ENCODE results near the gene CHST6. TPM values are rescaled to one million over a fixed set of nuclear protein-coding genes. Genes with fewer than 3 reads are reported as not detected.

The CHST6 gene
- total and polyA plus RNA-seq, 2 of the 8 experiments (the other 6 are each of a cell fraction or from before 2014, with no cell fraction given) = 18.2 to 25.4 TPM

GRCh38 chr16:75488322-75488721 lies 6.9 kb downstream of the CHST6 start:
- no peaks in the 10 kb centered on the region for H3K23me2 ChIP-seq (ENCODE audit: low read depth, low read length)
- H2BK15ac ChIP-seq (ENCODE audit: low read length) = no peak overlapping the region
- H2BK20ac ChIP-seq (ENCODE audit: low read length) = no peak overlapping the region
- no peak overlapping the region for H3K18ac ChIP-seq (ENCODE audit: extremely low read depth, low read length)
- H3K79me2 ChIP-seq (ENCODE audit: control insufficient read depth in 1 of 2, insufficient read depth in 2 of 2, low read length in 2 of 2) = peaks cover 0 to 3% of the 10 kb centered on the region in 2 experiments; a peak in 1 of 4 replicates
- H3K4me3 ChIP-seq (ENCODE audit: extremely low read depth in 1 of 4, insufficient read depth in 2 of 4, low read depth in 3 of 4, low read length in 4 of 4) = no peak overlapping the region
- H3K4me1 ChIP-seq (replicated peaks in 1 of 4; ENCODE audit: control insufficient read depth in 3 of 4, insufficient read depth in 4 of 4, low read length in 3 of 4) = no peaks in the 10 kb centered on the region
- no peak overlapping the region for H2BK12ac ChIP-seq (ENCODE audit: low read depth, low read length)
- H4K5ac ChIP-seq (ENCODE audit: insufficient read length, low read depth, low read length) = no peak overlapping the region
- no peak overlapping the region for H2AK5ac ChIP-seq (ENCODE audit: low read depth, low read length)
- DNase-seq (ENCODE audit: low read depth in 1 of 2, low spot score in 2 of 2) (no peak), FAIRE-seq (no peak)
- peaks cover 0 to 6% (median 3%) of the 10 kb centered on the region in 4 experiments; a peak in 4 of 8 replicates for H3K36me3 ChIP-seq (ENCODE audit: control insufficient read depth in 2 of 4, insufficient read depth in 4 of 4, low read length in 3 of 4)
- CTCF ChIA-PET (ENCODE audit: partially characterized antibody) = interaction anchor here (1.6 to 12.3 kb wide), 3 partner anchors 14 to 30 kb away, joined by 4 to 127 read pairs (median 28); no protein-coding TSS in a partner anchor
- no peak overlapping the region for H2BK5ac ChIP-seq (ENCODE audit: low read depth, low read length)
- no peaks in the 10 kb centered on the region for H3K27me3 ChIP-seq (replicated peaks in 1 of 4; ENCODE audit: control insufficient read depth in 3 of 4, extremely low read depth in 1 of 4, insufficient read depth in 3 of 4, low read length in 3 of 4)
- no peak overlapping the region for H4K91ac ChIP-seq (replicated peaks; ENCODE audit: insufficient read length, low read length)
- POLR2A ChIA-PET (ENCODE audit: partially characterized antibody) = no interaction called here
- peaks cover 7% of the 10 kb centered on the region; the same call in 1 of the 2 replicates for H3K79me1 ChIP-seq (ENCODE audit: low read depth, low read length)
- H3K4ac ChIP-seq (replicated peaks; ENCODE audit: insufficient read length, low read depth, low read length) = no peak overlapping the region
- H4K8ac ChIP-seq (ENCODE audit: extremely low read depth, insufficient read depth, low read length) = no peak overlapping the region
- no peak overlapping the region for H3K56ac ChIP-seq (replicated peaks; ENCODE audit: insufficient read length, low read depth, low read length)
- no peak overlapping the region for H3K9ac ChIP-seq (replicated peaks in 1 of 4; ENCODE audit: extremely low read depth in 1 of 4, low read depth in 3 of 4, low read length in 3 of 4)
- H3K23ac ChIP-seq (ENCODE audit: insufficient read length) = no peak overlapping the region
- peaks cover 0 to 5% of the 10 kb centered on the region in 2 experiments for H4K20me1 ChIP-seq (replicated peaks in 1 of 2; ENCODE audit: control insufficient read depth in 1 of 2, insufficient read depth in 2 of 2, low read length in 2 of 2)
- H2BK120ac ChIP-seq (replicated peaks; ENCODE audit: low read depth, low read length) = no peak overlapping the region
- H3K27ac ChIP-seq (ENCODE audit: low read depth, low read length) = no peak overlapping the region
- WGBS, 2 experiments (ENCODE audit: extremely low coverage in 1 of 2, insufficient coverage in 1 of 2, insufficient read length in 1 of 2, insufficient replicate concordance in 2 of 2, low coverage in 1 of 2, low lambda C conversion rate in 2 of 2, missing lambda C conversion rate in 1 of 2) = 100% methylated on average over 1 of the region's 2 CpGs; no CpG with 5 or more reads in 1 of the 2 experiments
- H2AFZ ChIP-seq (ENCODE audit: low read length) = no peak overlapping the region
- H3K9me3 ChIP-seq (ENCODE audit: insufficient read depth in 2 of 2, low read depth in 1 of 2, low read length in 1 of 2) = no peaks in the 10 kb centered on the region
- H3K4me2 ChIP-seq (ENCODE audit: insufficient read depth in 1 of 2, low read depth in 2 of 2, low read length in 2 of 2) = no peak overlapping the region
- H3K14ac ChIP-seq (ENCODE audit: insufficient read length) = no peak overlapping the region
- no peak for TF ChIP-seq FOSL1 (IDR thresholded peaks at IDR 0.05; ENCODE audit: insufficient read depth, low read depth, low read length)
- TF ChIP-seq SIN3A (conservative IDR thresholded peaks at IDR 0.05 in 1 of 2, IDR thresholded peaks at IDR 0.05 in 1 of 2; ENCODE audit: low read depth in 1 of 2, low read length in 2 of 2) = no peak
- no peak for TF ChIP-seq GTF2F1 (IDR thresholded peaks at IDR 0.05; ENCODE audit: borderline replicate concordance, low read depth, low read length)
- TF ChIP-seq POU5F1 (IDR thresholded peaks at IDR 0.05; ENCODE audit: low read depth, low read length) = no peak
- TF ChIP-seq SRF (IDR thresholded peaks at IDR 0.05; ENCODE audit: low read depth, low read length) = no peak
- TF ChIP-seq YY1 (IDR thresholded peaks at IDR 0.05; ENCODE audit: low read depth, low read length) = no peak
- TF ChIP-seq, protein P1, sequence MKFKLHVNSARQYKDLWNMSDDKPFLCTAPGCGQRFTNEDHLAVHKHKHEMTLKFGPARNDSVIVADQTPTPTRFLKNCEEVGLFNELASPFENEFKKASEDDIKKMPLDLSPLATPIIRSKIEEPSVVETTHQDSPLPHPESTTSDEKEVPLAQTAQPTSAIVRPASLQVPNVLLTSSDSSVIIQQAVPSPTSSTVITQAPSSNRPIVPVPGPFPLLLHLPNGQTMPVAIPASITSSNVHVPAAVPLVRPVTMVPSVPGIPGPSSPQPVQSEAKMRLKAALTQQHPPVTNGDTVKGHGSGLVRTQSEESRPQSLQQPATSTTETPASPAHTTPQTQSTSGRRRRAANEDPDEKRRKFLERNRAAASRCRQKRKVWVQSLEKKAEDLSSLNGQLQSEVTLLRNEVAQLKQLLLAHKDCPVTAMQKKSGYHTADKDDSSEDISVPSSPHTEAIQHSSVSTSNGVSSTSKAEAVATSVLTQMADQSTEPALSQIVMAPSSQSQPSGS (IDR thresholded peaks at IDR 0.05; ENCODE audit: low read length) = no peak
- TF ChIP-seq EGR1 (IDR thresholded peaks at IDR 0.05; ENCODE audit: borderline replicate concordance, low read depth, low read length) = no peak
- TF ChIP-seq JUND (IDR thresholded peaks at IDR 0.05; ENCODE audit: low read length) = no peak
- TF ChIP-seq POLR2AphosphoS5 (IDR thresholded peaks at IDR 0.05; ENCODE audit: low read depth, low read length) = no peak
- no peak for TF ChIP-seq RXRA (IDR thresholded peaks at IDR 0.05; ENCODE audit: insufficient read depth, low read depth, low read length)
- TF ChIP-seq, protein P2, sequence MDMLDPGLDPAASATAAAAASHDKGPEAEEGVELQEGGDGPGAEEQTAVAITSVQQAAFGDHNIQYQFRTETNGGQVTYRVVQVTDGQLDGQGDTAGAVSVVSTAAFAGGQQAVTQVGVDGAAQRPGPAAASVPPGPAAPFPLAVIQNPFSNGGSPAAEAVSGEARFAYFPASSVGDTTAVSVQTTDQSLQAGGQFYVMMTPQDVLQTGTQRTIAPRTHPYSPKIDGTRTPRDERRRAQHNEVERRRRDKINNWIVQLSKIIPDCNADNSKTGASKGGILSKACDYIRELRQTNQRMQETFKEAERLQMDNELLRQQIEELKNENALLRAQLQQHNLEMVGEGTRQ (IDR thresholded peaks at IDR 0.05; ENCODE audit: low read length) = no peak
